Ammon's horn (tissue), 1 donor: ENCODE measurements around the gene SREBF2.

Experiments
- DNase-seq: peaks from one replicate; pipeline ENCODE4 v3.0.0-alpha.2; 2016; ENCODE audit warnings: low spot score

The SREBF2 gene

DNA sequence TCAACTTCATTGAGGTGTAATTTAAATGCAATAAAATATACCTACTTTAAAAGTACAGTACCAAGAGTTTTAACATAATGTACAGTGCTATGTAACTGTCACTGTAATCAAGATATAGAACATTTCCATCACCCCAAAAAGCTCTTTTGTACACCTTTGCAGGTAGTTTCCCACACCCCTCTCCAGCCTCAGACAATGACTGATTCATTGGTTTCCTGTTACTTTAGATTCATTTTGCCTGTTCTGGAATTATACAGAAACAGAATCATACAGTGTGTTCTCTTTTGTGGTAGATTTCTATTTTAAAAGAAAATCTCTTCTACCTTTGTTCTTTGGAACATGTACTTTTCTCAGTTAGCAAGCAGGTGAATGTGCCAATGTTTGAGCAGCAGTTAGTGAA lies 43.8 kb downstream of the SREBF2 start:
- DNase-seq, result no peak

- no peak for DNase-seq
Observed at GRCh38 chr22:41880653-41881052, 47.7 kb downstream of the SREBF2 start.

GRCh38 chr22:41883400-41883799 lies 50.5 kb downstream of the SREBF2 start:
- no peak for DNase-seq

GRCh38 chr22:41885116-41885515 lies 52.2 kb downstream of the SREBF2 start:
- DNase-seq, result no peak

DNA sequence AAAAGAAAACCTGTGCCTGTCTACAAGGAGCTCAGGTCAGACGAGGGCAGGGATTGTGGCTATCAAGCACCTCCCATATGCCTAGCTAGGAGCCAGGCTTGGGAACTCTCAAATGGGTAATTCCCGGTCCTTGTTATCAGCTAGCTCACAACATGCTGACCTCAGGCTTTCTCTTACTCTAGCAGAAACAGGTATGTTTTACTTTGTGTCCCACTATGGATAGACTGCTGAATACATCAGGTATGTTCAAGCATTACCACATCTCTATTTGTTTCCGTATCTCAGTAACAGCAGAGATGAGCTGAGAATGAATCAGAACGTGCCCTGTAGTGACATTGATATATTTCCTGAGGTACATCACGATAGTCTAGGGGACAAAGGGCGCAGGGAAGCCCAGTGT lies 52.6 kb downstream of the SREBF2 start:
- DNase-seq, result no peak

GRCh38 chr22:41888627-41889200 lies 55.8 kb downstream of the SREBF2 start:
- DNase-seq, result no peak

DNA sequence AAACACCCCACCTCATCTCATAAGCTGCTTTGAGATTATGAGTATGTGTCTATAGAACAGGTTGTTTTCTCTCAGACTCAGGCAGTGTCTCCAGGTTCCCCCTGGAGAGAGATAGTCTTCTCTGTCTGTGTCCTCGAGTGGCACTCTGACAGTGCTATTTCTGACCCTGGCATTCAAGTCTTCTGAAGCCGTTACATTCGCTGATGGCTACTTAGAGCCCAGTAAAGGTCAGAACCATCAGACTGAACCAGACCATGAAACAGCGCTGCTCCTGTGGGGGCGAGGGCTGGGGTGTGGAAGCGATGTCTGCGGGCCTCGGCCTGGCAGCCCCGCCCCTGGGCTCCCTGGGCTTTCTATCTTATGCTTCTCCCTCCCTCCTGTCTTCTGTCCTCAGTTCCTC lies 58.5 kb downstream of the SREBF2 start:
- DNase-seq, result no peak

DNA sequence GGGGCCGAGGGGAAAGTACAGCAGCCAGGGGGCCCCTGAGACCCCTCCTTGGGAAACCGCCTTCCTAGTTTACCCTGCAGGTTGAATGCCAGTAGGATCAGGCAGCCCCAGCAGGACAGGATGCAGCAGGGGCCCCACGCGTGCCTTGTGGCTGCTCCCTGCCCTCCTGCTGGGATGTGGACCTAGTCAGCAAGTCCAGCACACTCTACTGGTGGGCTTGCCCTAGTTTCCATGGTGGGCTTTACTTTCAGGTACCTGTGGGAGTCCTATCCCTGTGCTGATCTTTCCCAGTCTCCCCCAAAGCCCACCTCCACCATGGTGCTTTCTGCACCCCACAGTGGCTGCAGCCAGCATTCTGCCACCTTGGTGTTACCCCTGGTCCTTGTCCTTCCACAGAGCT lies 59.8 kb downstream of the SREBF2 start:
- DNase-seq, result no peak

GRCh38 chr22:41893591-41894375 lies 60.9 kb downstream of the SREBF2 start:
- DNase-seq, result no peak

DNA sequence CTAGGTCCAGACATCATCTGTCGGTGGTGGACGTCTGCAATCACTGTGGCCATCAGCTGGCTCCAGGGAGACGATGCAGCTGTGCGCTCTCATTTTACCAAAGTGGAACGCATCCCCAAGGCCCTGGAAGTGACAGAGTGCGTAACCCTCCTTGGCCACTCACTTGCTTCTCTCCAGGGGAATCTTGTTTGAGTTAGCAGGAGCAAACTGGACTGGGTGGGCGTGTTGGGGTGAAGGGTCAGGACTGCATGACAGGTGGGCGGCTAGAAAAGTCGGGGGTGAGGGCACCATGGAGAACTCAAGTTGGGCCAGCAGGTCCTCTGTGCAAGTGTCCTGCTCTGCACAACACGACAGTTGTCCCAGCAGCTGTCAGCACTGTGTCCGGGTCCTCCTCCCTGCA lies 65.7 kb downstream of the SREBF2 start:
- DNase-seq, result no peak

DNA sequence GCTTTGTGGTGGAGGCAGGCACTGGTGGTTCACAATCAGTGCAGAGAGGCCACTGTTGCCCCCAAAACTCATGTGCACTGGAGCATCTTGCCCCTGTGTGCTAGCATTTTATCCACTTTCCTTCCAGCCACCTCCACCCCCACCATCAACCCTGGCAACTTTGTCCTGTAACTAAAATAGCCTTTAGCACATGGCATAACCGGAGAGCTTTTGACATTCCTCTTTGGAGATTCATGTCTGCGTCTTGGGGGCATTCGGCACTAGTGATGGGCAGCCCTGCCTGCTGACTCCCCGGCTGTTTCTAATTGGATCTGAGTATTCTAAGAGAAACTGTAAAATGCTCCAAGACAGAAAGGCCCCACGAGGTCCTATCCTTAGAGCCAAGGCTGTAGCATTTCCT lies 66.2 kb downstream of the SREBF2 start:
- no peak for DNase-seq

GRCh38 chr22:41899992-41900651 lies 67.2 kb downstream of the SREBF2 start:
- DNase-seq, result no peak

DNA sequence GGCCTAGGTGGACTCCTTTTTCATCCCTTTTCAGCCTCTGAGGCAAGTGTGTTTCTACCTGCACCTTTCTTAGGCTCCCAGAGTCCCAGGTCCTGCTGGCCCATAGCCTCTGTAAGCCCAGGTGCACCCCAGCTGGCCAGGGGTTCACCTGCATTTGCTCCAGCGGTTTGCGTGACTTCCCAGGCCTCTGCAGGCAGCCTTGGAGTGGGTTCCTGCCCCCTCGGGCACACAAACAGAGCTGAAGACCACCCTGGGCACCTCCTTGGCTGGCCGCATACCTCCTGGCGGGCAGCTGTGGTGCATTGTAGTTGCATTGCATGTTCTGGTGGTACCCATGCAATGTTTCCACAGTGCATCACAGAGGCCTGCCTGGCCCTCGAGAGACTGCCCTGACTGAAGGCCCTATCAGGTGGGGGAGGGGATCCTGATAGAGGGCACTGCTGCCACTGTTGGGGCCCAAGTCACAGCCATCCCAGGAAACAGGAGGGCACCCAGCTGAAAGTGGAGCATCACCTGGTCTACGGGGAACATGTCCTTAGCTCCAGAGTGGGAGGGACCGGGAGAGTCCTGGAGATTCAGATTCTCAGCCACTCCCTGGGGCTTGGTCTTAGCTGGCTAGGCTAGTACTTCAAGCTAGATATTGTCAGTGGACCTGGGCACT lies 67.9 kb downstream of the SREBF2 start:
- no peak for DNase-seq

DNA sequence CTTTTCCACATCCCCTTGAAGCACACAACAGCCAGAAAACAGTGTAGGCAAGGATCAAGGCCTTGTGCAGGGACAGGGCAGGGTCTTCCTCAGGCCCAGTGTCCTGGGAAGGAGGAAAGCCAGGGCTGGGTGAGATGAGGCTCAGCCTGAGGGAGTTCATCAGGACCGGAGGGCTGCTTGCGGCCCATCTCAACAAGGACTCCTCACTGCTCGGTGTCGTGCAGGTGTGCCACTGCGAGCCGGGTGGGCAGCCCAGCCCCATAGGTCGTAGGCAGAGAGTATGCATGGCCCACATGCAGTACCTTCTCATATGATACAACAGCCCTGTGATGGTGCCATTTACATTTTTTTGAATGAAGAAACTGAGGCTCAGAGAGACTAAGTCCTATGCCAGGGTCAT lies 69.1 kb downstream of the SREBF2 start:
- DNase-seq, result no peak

DNA sequence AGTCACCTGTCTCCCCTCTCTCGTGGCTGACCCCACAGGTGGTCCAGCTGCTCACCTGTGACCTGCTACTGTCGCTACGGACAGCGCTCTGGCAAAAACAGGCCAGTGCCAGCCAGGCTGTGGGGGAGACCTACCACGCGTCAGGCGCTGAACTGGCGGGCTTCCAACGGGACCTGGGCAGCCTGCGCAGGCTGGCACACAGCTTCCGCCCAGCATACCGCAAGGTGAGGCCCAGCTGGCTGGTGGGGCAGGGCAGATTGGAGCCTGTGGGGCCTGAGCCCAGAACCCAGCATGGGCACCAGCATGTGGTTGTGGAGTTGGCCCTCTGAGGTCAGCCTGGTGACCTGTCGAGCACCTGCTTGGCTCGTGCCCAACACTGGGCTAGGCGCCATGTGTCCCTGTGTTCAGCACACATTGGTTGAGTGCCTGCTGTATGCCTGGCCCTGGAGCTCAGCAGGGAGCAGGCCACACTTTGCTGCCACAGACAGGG lies 70.1 kb downstream of the SREBF2 start:
- no peak for DNase-seq

DNA sequence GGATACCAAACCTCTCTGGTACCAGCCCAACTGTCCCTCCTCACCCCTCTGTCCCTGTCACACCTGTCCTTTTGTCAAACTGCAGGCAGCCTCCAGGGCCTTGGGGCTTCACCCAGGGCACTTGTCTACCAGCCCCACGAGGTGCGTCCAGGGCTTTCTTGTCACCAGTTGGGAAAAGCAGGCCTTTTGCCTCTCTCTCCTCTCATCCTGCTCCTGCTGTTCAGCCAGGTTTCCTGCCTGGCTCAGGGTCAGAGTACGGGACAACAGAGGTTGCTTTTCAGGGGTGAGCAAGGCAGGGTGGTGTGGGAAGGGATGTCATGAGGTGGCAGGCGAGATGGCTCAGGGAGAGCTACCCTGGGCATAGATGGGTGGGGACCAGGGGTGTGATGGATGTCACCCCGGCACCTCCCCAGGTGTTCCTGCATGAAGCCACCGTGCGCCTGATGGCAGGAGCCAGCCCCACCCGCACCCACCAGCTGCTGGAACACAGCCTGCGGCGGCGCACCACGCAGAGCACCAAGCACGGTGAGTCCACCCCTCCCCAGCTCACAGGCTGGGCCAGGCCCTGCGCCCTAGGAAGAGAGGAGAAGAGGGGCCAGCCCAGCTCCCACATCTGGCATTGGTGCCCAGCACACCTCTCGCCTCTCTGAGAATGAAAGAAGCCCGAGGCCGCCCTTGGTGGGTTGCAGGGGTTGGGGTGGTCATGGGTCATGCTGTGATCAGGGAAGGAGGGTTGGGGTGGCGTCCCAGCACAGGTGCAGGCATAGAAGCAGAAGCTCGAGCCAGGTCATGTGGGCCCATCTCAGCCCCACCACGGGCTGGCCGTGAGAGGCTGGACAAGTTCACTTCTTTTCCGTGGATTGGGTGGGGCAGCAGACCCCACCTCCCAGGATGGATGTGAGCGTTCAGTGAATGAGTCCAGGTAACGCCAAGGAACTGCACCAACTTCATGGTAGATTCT lies 71.8 kb downstream of the SREBF2 start:
- no peak for DNase-seq

GRCh38 chr22:41905411-41906202 lies 72.7 kb downstream of the SREBF2 start:
- no peak for DNase-seq

- no peak for DNase-seq
Observed at GRCh38 chr22:41906822-41907221, 73.9 kb downstream of the SREBF2 start.

- no peak for DNase-seq
Observed at GRCh38 chr22:41907436-41908401, 74.8 kb downstream of the SREBF2 start.
